SK-N-SH (cell line): ENCODE results near the gene ENOX1. TPM values are rescaled to one million over a fixed set of nuclear protein-coding genes. Genes with fewer than 3 reads are reported as not detected.

Experiments
- CTCF ChIA-PET: fragments of 300-600, 350-600 bp; formaldehyde crosslinking; extraction: SDS; loops from one replicate; lab custom pipeline; 2021; lab: Yijun Ruan, JAX
- POLR2A ChIA-PET: fragments of 350-600 bp; sonication (Branson Sonifier 250); formaldehyde crosslinking; extraction: SDS; loops from one replicate; lab custom pipeline; 2020; ENCODE audit warnings: antibody characterized with exemption, inconsistent platforms; lab: Yijun Ruan, JAX
- DNase-seq: peaks from one replicate; pipeline ENCODE4 v3.0.0; 2012
- H2AFZ ChIP-seq: fragments of 200-600 bp; sonication (generic); 2 replicates; pipeline ENCODE4 v1.8.1; 2016; ENCODE audit warnings: antibody characterized with exemption, mild to moderate bottlenecking, low read depth
- H3F3A ChIP-seq: fragments of 200-600 bp; sonication (generic); replicated peaks from 2 replicates; pipeline ENCODE3; 2016; ENCODE audit warnings: antibody characterized with exemption, mild to moderate bottlenecking; ENCODE audit not compliant: insufficient read depth
- H3K27ac ChIP-seq, 2 experiments: fragments of 200-500 bp in 1 of 2; fragments of 200-600 bp in 1 of 2; sonication (Bioruptor generic) in 1 of 2; sonication (generic), shearing (Covaris generic) in 1 of 2; 2 replicates each; pipeline versions ENCODE4 v1.5.1 to v1.6.1; 2014 to 2016; ENCODE audit warnings: low read depth in 2 of 2, inconsistent platforms in 1 of 2, low read length in 1 of 2, mild to moderate bottlenecking in 1 of 2, mixed read lengths in 1 of 2
- H3K27me3 ChIP-seq: fragments of 200-600 bp; sonication (generic), shearing (Covaris generic); 2 replicates; pipeline ENCODE4 v1.6.1; 2016; ENCODE audit warnings: mixed run types; ENCODE audit not compliant: insufficient read depth
- H3K36me3 ChIP-seq, 2 experiments: fragments of 200-500 bp in 1 of 2; fragments of 200-600 bp in 1 of 2; sonication (Bioruptor generic) in 1 of 2; sonication (generic) in 1 of 2; replicated peaks in 1 of 2; 2 replicates each; pipeline versions ENCODE3 to v1.5.1; 2014 to 2016; ENCODE audit warnings: low read length in 1 of 2, mild to moderate bottlenecking in 1 of 2; ENCODE audit not compliant: insufficient read depth in 2 of 2, control insufficient read depth in 1 of 2
- H3K4me1 ChIP-seq, 2 experiments: fragments of 200-500 bp in 1 of 2; fragments of 200-600 bp in 1 of 2; sonication (Bioruptor generic) in 1 of 2; sonication (generic), shearing (Covaris generic) in 1 of 2; 2 replicates each; pipeline versions ENCODE4 v1.5.1 to v1.6.1; 2014 to 2016; ENCODE audit warnings: low read depth in 1 of 2, low read length in 1 of 2, mixed run types in 1 of 2; ENCODE audit not compliant: insufficient read depth in 2 of 2, control insufficient read depth in 1 of 2
- H3K4me2 ChIP-seq: fragments of 200-600 bp; sonication (generic), shearing (Covaris generic); 2 replicates; pipeline ENCODE4 v1.6.1; 2017; ENCODE audit warnings: mixed run types
- H3K4me3 ChIP-seq, 2 experiments: fragments of 200-500 bp in 1 of 2; fragments of 200-600 bp in 1 of 2; sonication (Bioruptor generic) in 1 of 2; sonication (generic), shearing (Covaris generic) in 1 of 2; 2 replicates each; pipeline versions ENCODE4 v1.5.1 to v1.8.1; 2014 to 2016; ENCODE audit warnings: low read depth in 2 of 2, inconsistent platforms in 1 of 2, low read length in 1 of 2, mild to moderate bottlenecking in 1 of 2, mixed read lengths in 1 of 2, moderate library complexity in 1 of 2
- H3K79me2 ChIP-seq: fragments of 200-600 bp; sonication (generic); 2 replicates; pipeline ENCODE4 v1.8.1; 2017; ENCODE audit warnings: mild to moderate bottlenecking; ENCODE audit not compliant: insufficient read depth
- H3K9ac ChIP-seq: fragments of 200-600 bp; sonication (generic); 2 replicates; pipeline ENCODE4 v1.6.1; 2017; ENCODE audit warnings: mixed run types
- H3K9me2 ChIP-seq: fragments of 200-600 bp; sonication (generic); 2 replicates; pipeline ENCODE4 v1.6.1; 2017; ENCODE audit warnings: mixed run types
- H3K9me3 ChIP-seq: fragments of 200-600 bp; sonication (generic); 2 replicates; pipeline ENCODE4 v1.6.1; 2017; ENCODE audit warnings: mixed run types, mild to moderate bottlenecking, moderate library complexity
- H4K20me1 ChIP-seq: fragments of 200-600 bp; sonication (generic); 2 replicates; pipeline ENCODE4 v1.6.1; 2017; ENCODE audit warnings: mild to moderate bottlenecking, mixed run types; ENCODE audit not compliant: insufficient read depth
- CHD2 ChIP-seq: fragments of 150-350 bp; IDR thresholded peaks from 2 replicates; pipeline ENCODE4 v1.6.1; 2018; ENCODE audit warnings: low read length; ENCODE audit not compliant: partially characterized antibody
- CTCF ChIP-seq: fragments of 200-600 bp; sonication (generic); IDR thresholded peaks from 2 replicates; pipeline ENCODE4 v1.6.1; 2017; ENCODE audit warnings: antibody characterized with exemption, mild to moderate bottlenecking, moderate library complexity
- ELF1 ChIP-seq: IDR thresholded peaks from 2 replicates; pipeline ENCODE4 v1.4.0; 2012
- EZH2phosphoT487 ChIP-seq: fragments of 200-600 bp; sonication (generic); IDR thresholded peaks from 2 replicates; pipeline ENCODE4 v1.6.1; 2017; ENCODE audit warnings: low read depth, mixed run types, mild to moderate bottlenecking, antibody characterized with exemption, moderate library complexity, borderline replicate concordance
- GABPA ChIP-seq: IDR thresholded peaks from 2 replicates; pipeline ENCODE4 v1.4.0; 2012; ENCODE audit warnings: low read depth, mild to moderate bottlenecking
- GATA2 ChIP-seq: sonication (generic); formaldehyde crosslinking; IDR thresholded peaks from 2 replicates; pipeline ENCODE4 v1.5.0; 2020; ENCODE audit warnings: mild to moderate bottlenecking, missing genetic modification reagents
- MXI1 ChIP-seq: IDR thresholded peaks from 2 replicates; pipeline ENCODE4 v1.6.1; 2012; ENCODE audit warnings: mild to moderate bottlenecking, low read depth, low read length, improper control_type of control experiment
- PBX3 ChIP-seq: IDR thresholded peaks from 2 replicates; pipeline ENCODE4; 2012
- RFX5 ChIP-seq: IDR thresholded peaks from 2 replicates; pipeline ENCODE4 v1.6.1; 2012; ENCODE audit warnings: mild to moderate bottlenecking, improper control_type of control experiment, low read length
- RXRA ChIP-seq: IDR thresholded peaks from 2 replicates; pipeline ENCODE4 v1.4.0; 2012; ENCODE audit warnings: low read depth, mild to moderate bottlenecking, borderline replicate concordance
- TAF1 ChIP-seq: IDR thresholded peaks from 2 replicates; pipeline ENCODE4 v1.6.1; 2012; ENCODE audit warnings: low read depth, mild to moderate bottlenecking, low read length, moderate library complexity, borderline replicate concordance
- TCF12 ChIP-seq: IDR thresholded peaks from 2 replicates; pipeline ENCODE4 v1.4.0; 2012
- USF1 ChIP-seq: IDR thresholded peaks from 2 replicates; pipeline ENCODE4 v1.4.0; 2012; ENCODE audit warnings: low read depth, borderline replicate concordance
- WGBS: methylation state at CpG from one replicate; pipeline ENCODE4 v1.1.6; 2017; ENCODE audit warnings: low lambda C conversion rate; 5-methylcytosine and 5-hydroxymethylcytosine counted together
- polyA plus RNA-seq, 3 experiments: library from polyadenylated mRNA; depleted of rRNA; stranded (reverse); fragments of >200 nt; gene quantifications; 2 replicates each; pipeline ENCODE4 v1.2.3, GENCODE V29; 2012
- TF ChIP-seq, protein P1 (sequence below): IDR thresholded peaks from 2 replicates; pipeline ENCODE4 v1.4.0; 2012; ENCODE audit warnings: low read depth, borderline replicate concordance

The ENOX1 gene
- polyA plus RNA-seq, 1 of the 3 experiments (the other 2 are of a cell fraction), result 5.8 TPM

DNA sequence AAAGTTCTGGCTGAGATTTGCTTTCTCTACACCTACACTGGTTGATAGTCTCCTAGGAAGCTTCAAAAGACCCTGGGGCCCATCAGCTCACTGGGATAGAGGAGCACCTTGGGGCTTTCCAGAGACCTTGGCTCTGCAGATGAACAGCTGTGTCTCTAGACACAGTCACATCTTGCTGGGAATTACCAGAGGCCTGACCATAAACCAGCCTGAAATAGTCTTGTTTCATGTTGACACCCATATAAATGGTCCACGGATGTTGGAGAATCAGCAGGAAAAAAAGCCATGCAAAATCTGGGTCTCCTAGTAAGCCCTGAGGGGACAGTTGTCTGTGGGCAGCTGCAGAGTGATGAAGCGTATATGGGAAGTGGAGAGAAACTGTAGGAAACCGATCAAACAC is 555.8 kb downstream of the ENOX1 start:
- H3K4me2 ChIP-seq, result no peak overlapping the region
- TF ChIP-seq CTCF (no peak), ELF1 (no peak), RXRA (no peak), TCF12 (no peak), USF1 (no peak), EZH2phosphoT487 (no peak), PBX3 (no peak), GATA2 (CRISPR knock-in tag) (no peak), MXI1 (no peak), CHD2 (no peak), RFX5 (no peak), TAF1 (no peak), GABPA (no peak)
- TF ChIP-seq, protein P1, sequence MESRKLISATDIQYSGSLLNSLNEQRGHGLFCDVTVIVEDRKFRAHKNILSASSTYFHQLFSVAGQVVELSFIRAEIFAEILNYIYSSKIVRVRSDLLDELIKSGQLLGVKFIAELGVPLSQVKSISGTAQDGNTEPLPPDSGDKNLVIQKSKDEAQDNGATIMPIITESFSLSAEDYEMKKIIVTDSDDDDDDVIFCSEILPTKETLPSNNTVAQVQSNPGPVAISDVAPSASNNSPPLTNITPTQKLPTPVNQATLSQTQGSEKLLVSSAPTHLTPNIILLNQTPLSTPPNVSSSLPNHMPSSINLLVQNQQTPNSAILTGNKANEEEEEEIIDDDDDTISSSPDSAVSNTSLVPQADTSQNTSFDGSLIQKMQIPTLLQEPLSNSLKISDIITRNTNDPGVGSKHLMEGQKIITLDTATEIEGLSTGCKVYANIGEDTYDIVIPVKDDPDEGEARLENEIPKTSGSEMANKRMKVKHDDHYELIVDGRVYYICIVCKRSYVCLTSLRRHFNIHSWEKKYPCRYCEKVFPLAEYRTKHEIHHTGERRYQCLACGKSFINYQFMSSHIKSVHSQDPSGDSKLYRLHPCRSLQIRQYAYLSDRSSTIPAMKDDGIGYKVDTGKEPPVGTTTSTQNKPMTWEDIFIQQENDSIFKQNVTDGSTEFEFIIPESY, result no peak
- H3K27me3 ChIP-seq, result no peaks in the 10 kb centered on the region
- H3K9me3 ChIP-seq, result no peaks in the 10 kb centered on the region
- no peaks in the 10 kb centered on the region for H3K9me2 ChIP-seq
- no peaks in the 10 kb centered on the region for H3F3A ChIP-seq
- no peaks in the 10 kb centered on the region for H4K20me1 ChIP-seq
- H3K9ac ChIP-seq, result no peak overlapping the region
- CTCF ChIA-PET, result interaction anchor here (0.9 to 1.9 kb wide), 2 partner anchors 9 to 11 kb away, joined by 3 to 4 read pairs; no protein-coding TSS in a partner anchor
- WGBS, result 88% methylated on average over 3 of the region's 3 CpGs
- no peaks in the 10 kb centered on the region for H3K36me3 ChIP-seq
- no peak overlapping the region for H3K4me3 ChIP-seq
- H2AFZ ChIP-seq, result no peak overlapping the region
- DNase-seq, result no peak
- POLR2A ChIA-PET, result no interaction called here
- H3K27ac ChIP-seq, result no peak overlapping the region
- H3K79me2 ChIP-seq, result no peaks in the 10 kb centered on the region
- H3K4me1 ChIP-seq, result no peaks in the 10 kb centered on the region; a peak in 1 of 4 replicates
